A549 (cell line): ENCODE results near the gene GNG4.

ENCODE experiments used
- BHLHE40 ChIP-seq: IDR thresholded peaks from 2 replicates; pipeline ENCODE4 v1.6.1; 2012; ENCODE audit warnings: low read depth, low read length, inconsistent platforms
- EHF ChIP-seq: fragments of 250-450 bp; sonication (Bioruptor Pico); IDR thresholded peaks from 2 replicates; pipeline ENCODE4 v1.5.0; 2020; ENCODE audit warnings: mild to moderate bottlenecking
- EP300 ChIP-seq, 2 experiments: fragments of >200 bp; sonication (Bioruptor Twin); formaldehyde crosslinking; IDR thresholded peaks; 2 replicates in 1 of 2; 3 replicates in 1 of 2; pipeline ENCODE4 v1.6.1; 2016 to 2017
- HMGXB4 ChIP-seq: fragments of 250-450 bp; sonication (Bioruptor Pico); IDR thresholded peaks from 2 replicates; pipeline ENCODE4 v1.5.0; 2021; ENCODE audit warnings: mild to moderate bottlenecking, moderate library complexity, borderline replicate concordance
- JUNB ChIP-seq: fragments of >200 bp; sonication (Bioruptor Twin); formaldehyde crosslinking; IDR thresholded peaks from 2 replicates; pipeline ENCODE4 v1.6.1; 2016
- MAFK ChIP-seq: fragments of 450-650 bp; IDR thresholded peaks from 2 replicates; pipeline ENCODE4 v1.6.1; 2014; ENCODE audit not compliant: partially characterized antibody
- NPAS2 ChIP-seq: fragments of 250-450 bp; sonication (Bioruptor Pico); IDR thresholded peaks from 2 replicates; pipeline ENCODE4 v1.8.0; 2022; ENCODE audit warnings: mild to moderate bottlenecking, moderate library complexity, borderline replicate concordance
- POLR2A ChIP-seq: IDR thresholded peaks from 2 replicates; pipeline ENCODE4 v1.6.1; 2012; ENCODE audit warnings: mild to moderate bottlenecking, low read length
- RAD21 ChIP-seq, 2 experiments: fragments of >200 bp in 1 of 2; sonication (Bioruptor Twin) in 1 of 2; formaldehyde crosslinking in 1 of 2; IDR thresholded peaks in 1 of 2; conservative IDR thresholded peaks in 1 of 2; 2 replicates in 1 of 2; 3 replicates in 1 of 2; pipeline ENCODE4 v1.6.1; 2012 to 2018; ENCODE audit warnings: inconsistent platforms in 1 of 2
- RCOR1 ChIP-seq: fragments of 150-350 bp; IDR thresholded peaks from 2 replicates; pipeline ENCODE4 v1.6.1; 2014; ENCODE audit warnings: antibody characterized with exemption, low read length, low read depth
- ZC3H11A ChIP-seq: fragments of 450-650 bp; IDR thresholded peaks from 2 replicates; pipeline ENCODE4 v1.6.1; 2014; ENCODE audit warnings: antibody characterized with exemption, mild to moderate bottlenecking
- TF ChIP-seq, protein P1 (sequence below): fragments of >200 bp; sonication (Bioruptor Twin); formaldehyde crosslinking; IDR thresholded peaks from 3 replicates; pipeline ENCODE4 v1.5.1; 2016
- TF ChIP-seq, protein P2 (sequence below): fragments of >200 bp; sonication (Bioruptor Twin); formaldehyde crosslinking; IDR thresholded peaks from 3 replicates; pipeline ENCODE4 v1.6.1; 2016

- no peak for TF ChIP-seq BHLHE40
- TF ChIP-seq EP300 (IDR thresholded peaks at IDR 0.05): no peak
- no peak for TF ChIP-seq HMGXB4 (CRISPR knock-in tag)
- no peak for TF ChIP-seq EHF
- no peak for TF ChIP-seq POLR2A
- no peak for TF ChIP-seq JUNB
- no peak for TF ChIP-seq RCOR1
- TF ChIP-seq MAFK: no peak
- no peak for TF ChIP-seq RAD21 (conservative IDR thresholded peaks at IDR 0.05 in 1 of 2, IDR thresholded peaks at IDR 0.05 in 1 of 2)
- TF ChIP-seq, protein P1, sequence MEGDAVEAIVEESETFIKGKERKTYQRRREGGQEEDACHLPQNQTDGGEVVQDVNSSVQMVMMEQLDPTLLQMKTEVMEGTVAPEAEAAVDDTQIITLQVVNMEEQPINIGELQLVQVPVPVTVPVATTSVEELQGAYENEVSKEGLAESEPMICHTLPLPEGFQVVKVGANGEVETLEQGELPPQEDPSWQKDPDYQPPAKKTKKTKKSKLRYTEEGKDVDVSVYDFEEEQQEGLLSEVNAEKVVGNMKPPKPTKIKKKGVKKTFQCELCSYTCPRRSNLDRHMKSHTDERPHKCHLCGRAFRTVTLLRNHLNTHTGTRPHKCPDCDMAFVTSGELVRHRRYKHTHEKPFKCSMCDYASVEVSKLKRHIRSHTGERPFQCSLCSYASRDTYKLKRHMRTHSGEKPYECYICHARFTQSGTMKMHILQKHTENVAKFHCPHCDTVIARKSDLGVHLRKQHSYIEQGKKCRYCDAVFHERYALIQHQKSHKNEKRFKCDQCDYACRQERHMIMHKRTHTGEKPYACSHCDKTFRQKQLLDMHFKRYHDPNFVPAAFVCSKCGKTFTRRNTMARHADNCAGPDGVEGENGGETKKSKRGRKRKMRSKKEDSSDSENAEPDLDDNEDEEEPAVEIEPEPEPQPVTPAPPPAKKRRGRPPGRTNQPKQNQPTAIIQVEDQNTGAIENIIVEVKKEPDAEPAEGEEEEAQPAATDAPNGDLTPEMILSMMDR: no peak
- TF ChIP-seq NPAS2 (CRISPR knock-in tag): no peak
- TF ChIP-seq, protein P2, sequence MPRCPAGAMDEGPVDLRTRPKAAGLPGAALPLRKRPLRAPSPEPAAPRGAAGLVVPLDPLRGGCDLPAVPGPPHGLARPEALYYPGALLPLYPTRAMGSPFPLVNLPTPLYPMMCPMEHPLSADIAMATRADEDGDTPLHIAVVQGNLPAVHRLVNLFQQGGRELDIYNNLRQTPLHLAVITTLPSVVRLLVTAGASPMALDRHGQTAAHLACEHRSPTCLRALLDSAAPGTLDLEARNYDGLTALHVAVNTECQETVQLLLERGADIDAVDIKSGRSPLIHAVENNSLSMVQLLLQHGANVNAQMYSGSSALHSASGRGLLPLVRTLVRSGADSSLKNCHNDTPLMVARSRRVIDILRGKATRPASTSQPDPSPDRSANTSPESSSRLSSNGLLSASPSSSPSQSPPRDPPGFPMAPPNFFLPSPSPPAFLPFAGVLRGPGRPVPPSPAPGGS: no peak
- no peak for TF ChIP-seq ZC3H11A
Observed at GRCh38 chr1:235503403-235504121, 146.0 kb downstream of the GNG4 start.
